OCI-LY7 (cell line): ENCODE data around the gene TNFAIP3.

Source experiments
- EZH2phosphoT487 ChIP-seq: fragments of 200-600 bp; sonication (generic); IDR thresholded peaks from 2 replicates; pipeline ENCODE4 v1.6.1; 2018; ENCODE audit warnings: low read depth, borderline replicate concordance, mild to moderate bottlenecking, mixed run types, antibody characterized with exemption, low read length, moderate library complexity, mixed read lengths
- TF ChIP-seq, protein P1 (sequence below): fragments of 200-600 bp; sonication (generic); conservative IDR thresholded peaks from 2 replicates; pipeline ENCODE4 v1.5.1; 2014; ENCODE audit warnings: mild to moderate bottlenecking, antibody characterized with exemption, low read length, moderate library complexity, mixed read lengths

DNA sequence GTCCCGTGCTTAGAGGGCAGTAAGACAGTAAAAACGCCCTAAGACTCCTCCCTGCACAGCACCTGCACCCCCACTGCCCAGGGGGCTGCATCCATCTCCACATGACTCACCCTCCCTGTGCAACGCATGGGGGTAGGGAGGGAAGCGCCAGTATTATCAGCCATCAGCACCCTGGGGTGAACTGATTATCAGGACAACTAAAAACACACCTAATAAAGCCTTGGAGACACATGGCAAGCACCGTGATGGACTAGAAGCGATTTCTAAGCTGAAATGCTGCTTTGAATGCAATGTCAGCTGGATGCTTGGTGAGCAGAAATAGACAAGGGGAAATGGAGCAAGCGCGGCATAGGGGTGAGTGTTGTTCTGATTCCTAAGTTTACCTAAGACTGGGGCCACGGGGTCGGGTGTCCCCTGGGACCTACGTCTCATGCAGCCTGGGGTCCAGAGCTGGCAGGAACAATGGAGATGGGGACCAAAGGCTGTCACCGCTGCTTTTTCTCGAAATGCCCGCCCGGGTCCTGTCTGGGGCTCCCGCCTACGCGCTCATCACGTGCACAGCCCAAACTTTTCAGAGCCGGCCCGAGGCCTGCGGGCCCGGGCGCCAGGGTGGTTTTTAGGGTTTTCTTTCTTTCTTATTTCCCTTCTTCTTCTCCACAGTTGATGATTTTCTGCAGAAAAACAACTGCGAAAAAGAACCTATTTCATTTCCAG is 702 bp upstream of the TNFAIP3 start:
- TF ChIP-seq, protein P1, sequence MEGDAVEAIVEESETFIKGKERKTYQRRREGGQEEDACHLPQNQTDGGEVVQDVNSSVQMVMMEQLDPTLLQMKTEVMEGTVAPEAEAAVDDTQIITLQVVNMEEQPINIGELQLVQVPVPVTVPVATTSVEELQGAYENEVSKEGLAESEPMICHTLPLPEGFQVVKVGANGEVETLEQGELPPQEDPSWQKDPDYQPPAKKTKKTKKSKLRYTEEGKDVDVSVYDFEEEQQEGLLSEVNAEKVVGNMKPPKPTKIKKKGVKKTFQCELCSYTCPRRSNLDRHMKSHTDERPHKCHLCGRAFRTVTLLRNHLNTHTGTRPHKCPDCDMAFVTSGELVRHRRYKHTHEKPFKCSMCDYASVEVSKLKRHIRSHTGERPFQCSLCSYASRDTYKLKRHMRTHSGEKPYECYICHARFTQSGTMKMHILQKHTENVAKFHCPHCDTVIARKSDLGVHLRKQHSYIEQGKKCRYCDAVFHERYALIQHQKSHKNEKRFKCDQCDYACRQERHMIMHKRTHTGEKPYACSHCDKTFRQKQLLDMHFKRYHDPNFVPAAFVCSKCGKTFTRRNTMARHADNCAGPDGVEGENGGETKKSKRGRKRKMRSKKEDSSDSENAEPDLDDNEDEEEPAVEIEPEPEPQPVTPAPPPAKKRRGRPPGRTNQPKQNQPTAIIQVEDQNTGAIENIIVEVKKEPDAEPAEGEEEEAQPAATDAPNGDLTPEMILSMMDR = no peak
- no peak for TF ChIP-seq EZH2phosphoT487
